RWPE2 (cell line): ENCODE measurements around the gene LIF.

ENCODE experiments used
- ATAC-seq: fragments of 200-7000 bp; cut with Tn5 transposase; 3 replicates; pipeline ENCODE4 v1.9.1; 2021; ENCODE audit warnings: low read depth
- DNase-seq: peaks from one replicate; pipeline ENCODE4 v3.0.0-alpha.2; 2020; ENCODE audit warnings: low spot score
- H3K27ac ChIP-seq: fragments of 450-650 bp; 2 replicates; pipeline ENCODE4 v1.5.1; 2017; ENCODE audit warnings: mild to moderate bottlenecking; ENCODE audit not compliant: poor library complexity, severe bottlenecking
- H3K27me3 ChIP-seq: fragments of 250-450 bp; sonication (Bioruptor Pico); 2 replicates; pipeline ENCODE4 v1.5.1; 2021; ENCODE audit warnings: mild to moderate bottlenecking, moderate library complexity; ENCODE audit not compliant: insufficient read depth, poor library complexity, severe bottlenecking
- H3K36me3 ChIP-seq: fragments of 250-450 bp; sonication (Bioruptor Pico); 2 replicates; pipeline ENCODE4 v1.5.1; 2020; ENCODE audit warnings: low read depth, mild to moderate bottlenecking, moderate library complexity
- H3K4me1 ChIP-seq: fragments of 250-450 bp; sonication (Bioruptor Pico); 2 replicates; pipeline ENCODE4 v1.5.1; 2021; ENCODE audit warnings: mild to moderate bottlenecking, moderate library complexity; ENCODE audit not compliant: insufficient read depth, poor library complexity, severe bottlenecking
- H3K4me3 ChIP-seq: fragments of 250-450 bp; sonication (Bioruptor Pico); 2 replicates; pipeline ENCODE4 v1.5.1; 2021; ENCODE audit warnings: mild to moderate bottlenecking, moderate library complexity; ENCODE audit not compliant: severe bottlenecking
- H3K9me3 ChIP-seq: fragments of 250-450 bp; sonication (Bioruptor Pico); 2 replicates; pipeline ENCODE4 v1.5.1; 2021; ENCODE audit warnings: mild to moderate bottlenecking, moderate library complexity; ENCODE audit not compliant: severe bottlenecking
- CTCF ChIP-seq: fragments of 450-650 bp; IDR thresholded peaks from one replicate; pipeline ENCODE4 v1.5.1; 2017; ENCODE audit warnings: mild to moderate bottlenecking, moderate library complexity; ENCODE audit not compliant: poor library complexity, severe bottlenecking

Gene LIF

GRCh38 chr22:30289980-30290313, 43.4 kb upstream of the LIF start:
- no peak for DNase-seq
- H3K9me3 ChIP-seq, result no peaks in the 10 kb centered on the region
- peak overlapping the region; percentile 79 for H3K27ac ChIP-seq
- no peak for TF ChIP-seq CTCF
- peaks cover 10% of the 10 kb centered on the region; the same call in 1 of the 2 replicates for H3K36me3 ChIP-seq
- H3K4me3 ChIP-seq, result peak overlapping the region; percentile 47
- H3K27me3 ChIP-seq, result no peaks in the 10 kb centered on the region
- ATAC-seq, result no peak
- peaks cover 22% of the 10 kb centered on the region for H3K4me1 ChIP-seq

- Histone ChIP-seq H3K27ac (peak within 1 kb of the TSS; percentile 79), H3K36me3 (peaks cover 4% of the 10 kb centered on the region; the same call in 1 of the 2 replicates), H3K9me3 (no peaks in the 10 kb centered on the region), H3K4me3 (peak within 1 kb of the TSS; percentile 47), H3K27me3 (no peaks in the 10 kb centered on the region), H3K4me1 (peaks cover 22% of the 10 kb centered on the region)
- DNase-seq, result peak; percentile 99
- peak; percentile 72 for ATAC-seq
- no peak for TF ChIP-seq CTCF
Observed at GRCh38 chr22:30289141-30289979, 42.8 kb upstream of the LIF start, which contains the start of gene CASTOR1. TSS of gene CASTOR1 (minus strand) at chr22:30289505. CDS start at chr22:30289497, 8 bp downstream.

- no peaks in the 10 kb centered on the region for H3K9me3 ChIP-seq
- peaks cover 22% of the 10 kb centered on the region for H3K4me1 ChIP-seq
- no peak for TF ChIP-seq CTCF
- H3K27ac ChIP-seq, result peak overlapping the region; percentile 79
- H3K4me3 ChIP-seq, result peak overlapping the region; percentile 47
- DNase-seq, result no peak
- H3K27me3 ChIP-seq, result no peaks in the 10 kb centered on the region
- ATAC-seq, result no peak
- H3K36me3 ChIP-seq, result peaks cover 4% of the 10 kb centered on the region; the same call in 1 of the 2 replicates
Observed at GRCh38 chr22:30288419-30289140, 42.0 kb upstream of the LIF start.

- ATAC-seq (peak; percentile 65), DNase-seq (no peak)
- peak overlapping the region; percentile 79 for H3K27ac ChIP-seq
- peaks cover 22% of the 10 kb centered on the region for H3K4me1 ChIP-seq
- no peaks in the 10 kb centered on the region for H3K9me3 ChIP-seq
- H3K36me3 ChIP-seq, result no peaks in the 10 kb centered on the region
- H3K4me3 ChIP-seq, result peak overlapping the region; percentile 47
- H3K27me3 ChIP-seq, result no peaks in the 10 kb centered on the region
- peak; percentile 78 for TF ChIP-seq CTCF
Observed at GRCh38 chr22:30287648-30288418, 41.3 kb upstream of the LIF start.
